Cortex of kidney (tissue), 1 donor: Measurements from ENCODE around the gene TMEM89.

Experiments used
- DNase-seq: peaks from one replicate; lab custom pipeline; 2025; lab: John Stamatoyannopoulos, UW

The TMEM89 gene

DNA sequence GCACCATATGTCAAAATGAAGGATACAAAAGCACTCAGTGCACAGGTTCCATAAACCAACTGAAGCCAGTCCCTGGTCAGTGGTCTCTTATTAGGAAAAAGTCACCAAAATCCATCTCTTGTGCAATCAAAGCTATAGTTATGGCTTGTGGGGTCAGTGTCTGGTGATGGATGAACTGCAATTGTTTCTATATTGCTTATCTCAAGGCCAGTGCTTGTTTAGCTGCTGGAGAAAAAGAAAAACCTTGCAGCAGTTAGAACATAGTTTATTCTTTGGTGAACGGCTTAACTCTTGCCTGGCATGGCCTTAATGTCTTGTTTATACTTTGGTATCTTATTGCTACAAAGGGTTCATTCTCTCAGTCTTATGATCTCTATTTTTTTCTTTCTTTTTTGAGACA is 9.3 kb downstream of the TMEM89 start:
- DNase-seq, result no peak

DNA sequence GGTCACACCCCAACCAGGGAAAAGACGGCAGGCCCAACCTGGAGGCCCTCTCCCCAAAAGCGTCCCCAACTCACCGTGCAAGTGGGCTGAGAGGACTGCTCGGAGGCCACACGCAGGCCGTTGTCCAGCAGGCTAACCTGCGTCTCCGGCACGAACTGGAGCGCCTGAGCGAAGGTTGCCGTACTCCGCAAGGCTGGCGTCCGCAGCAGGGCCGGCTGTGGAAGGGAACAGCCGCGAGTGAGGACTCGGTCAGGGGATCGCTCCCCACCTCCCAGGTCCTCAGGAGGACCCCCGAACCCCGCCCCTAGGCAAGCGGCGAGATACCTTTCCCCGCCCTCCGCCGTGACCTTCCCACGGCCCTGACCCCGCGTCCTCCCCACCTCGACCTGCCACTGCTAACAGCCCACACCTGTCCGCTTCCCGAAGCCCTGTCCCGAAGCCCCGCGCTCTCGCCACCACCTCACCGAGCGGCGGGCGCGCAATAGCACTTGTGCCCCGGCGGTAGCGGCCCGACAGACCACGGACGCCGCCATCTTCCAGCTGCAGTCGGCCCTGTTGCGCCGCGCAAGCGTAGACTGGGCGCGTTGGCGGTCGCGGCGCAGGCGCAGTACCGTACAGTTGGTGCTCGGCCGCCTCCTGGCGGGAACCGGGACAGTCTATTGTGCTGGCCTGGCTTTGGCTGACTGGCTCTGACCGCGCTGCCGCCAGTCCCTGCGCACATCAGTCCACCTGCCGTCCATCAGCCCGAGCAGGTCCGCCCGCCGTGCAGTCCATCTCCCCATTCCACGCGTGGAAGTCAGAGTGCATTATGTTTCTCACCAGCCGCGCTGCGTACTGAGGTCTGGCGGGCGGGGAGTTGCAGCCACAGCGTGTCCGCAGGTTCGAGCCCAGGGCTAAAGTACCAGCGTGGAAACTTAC is 12.2 kb downstream of the TMEM89 start, which contains the start of gene UQCRC1:
TSS of gene UQCRC1 (minus strand) at position 559 of the 918 bp plus-strand sequence. CDS start at position 533, 26 bp downstream.
- DNase-seq, result peak; percentile 55

DNA sequence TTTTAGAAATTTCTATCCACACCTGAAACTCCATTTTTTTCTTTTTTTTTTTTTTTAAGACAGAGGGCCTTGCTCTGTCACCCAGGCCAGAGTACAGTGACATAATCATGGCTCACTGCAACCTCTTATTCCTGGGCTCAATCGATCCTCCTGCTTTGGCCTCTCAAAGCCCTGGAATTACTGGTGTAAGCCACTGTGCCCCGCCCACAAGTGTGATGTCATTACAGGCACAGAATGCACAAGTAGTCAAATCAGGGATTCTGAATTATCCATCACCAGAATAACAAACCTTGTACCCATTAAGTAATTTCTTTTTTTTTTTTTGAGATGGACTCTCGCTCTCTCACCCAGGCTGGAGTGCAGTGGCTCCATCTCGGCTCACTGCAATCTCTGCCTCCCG is 14.1 kb downstream of the TMEM89 start:
- DNase-seq, result no peak

DNA sequence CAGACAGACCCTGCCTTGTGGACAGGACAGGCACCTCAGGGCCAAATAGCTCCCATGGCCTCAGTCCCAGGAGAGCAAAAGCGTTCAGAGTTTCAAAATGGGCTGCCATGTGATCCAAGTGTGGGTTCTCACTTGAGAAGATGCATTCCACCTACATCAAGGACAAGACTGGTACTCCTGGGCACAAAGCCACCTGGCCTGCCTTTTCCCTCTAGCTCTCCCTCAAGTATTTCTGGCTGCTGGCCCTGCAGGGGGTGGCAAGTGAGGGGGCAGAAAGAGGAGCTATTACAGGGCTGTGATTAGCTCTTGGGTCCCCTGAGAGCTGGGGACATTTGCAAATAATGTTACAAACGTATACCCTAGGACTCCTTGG is 20.0 kb downstream of the TMEM89 start:
- DNase-seq, result no peak

DNA sequence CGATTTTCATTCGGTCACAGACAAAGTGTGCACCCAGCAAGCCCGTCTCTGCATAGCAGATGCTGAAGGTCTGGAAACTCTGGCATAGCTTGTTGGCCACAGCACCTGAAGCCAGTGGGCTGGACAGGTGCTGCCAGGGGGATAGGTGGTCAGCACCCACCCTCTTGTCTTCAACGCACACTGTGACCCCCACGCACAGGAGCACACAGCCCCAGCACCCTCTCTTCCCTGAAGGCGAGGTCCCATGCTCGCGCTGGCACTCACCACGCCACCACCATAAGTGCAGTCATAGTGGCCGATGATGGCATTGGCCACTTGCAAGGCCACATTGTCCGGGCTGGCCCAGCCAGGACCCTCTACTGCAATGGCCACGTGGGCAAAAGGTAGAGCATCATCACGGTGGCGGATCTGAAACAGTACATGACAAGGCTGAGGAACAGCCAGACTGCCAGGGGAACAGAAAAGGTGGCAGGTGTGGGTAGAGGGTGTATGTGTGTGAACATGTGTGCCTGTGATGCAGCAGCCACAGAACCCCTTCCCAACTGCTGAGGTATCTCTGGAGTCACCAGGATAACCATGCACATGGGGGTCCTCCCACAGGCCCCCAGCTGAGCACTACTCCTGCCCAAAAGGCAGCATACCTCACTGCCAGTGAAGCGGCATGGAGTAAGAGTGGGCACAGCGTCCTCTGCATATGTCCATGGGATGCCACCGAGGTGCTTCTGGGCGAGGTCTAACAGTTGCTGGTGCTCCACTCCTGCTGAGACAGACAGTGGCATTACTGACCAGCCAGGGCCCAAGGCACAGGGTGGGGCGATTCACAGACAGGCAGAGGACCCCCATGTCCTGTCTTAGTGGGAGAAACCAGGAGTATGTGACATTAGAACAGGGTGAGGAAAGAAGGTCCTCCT is 20.6 kb downstream of the TMEM89 start:
- no peak for DNase-seq

DNA sequence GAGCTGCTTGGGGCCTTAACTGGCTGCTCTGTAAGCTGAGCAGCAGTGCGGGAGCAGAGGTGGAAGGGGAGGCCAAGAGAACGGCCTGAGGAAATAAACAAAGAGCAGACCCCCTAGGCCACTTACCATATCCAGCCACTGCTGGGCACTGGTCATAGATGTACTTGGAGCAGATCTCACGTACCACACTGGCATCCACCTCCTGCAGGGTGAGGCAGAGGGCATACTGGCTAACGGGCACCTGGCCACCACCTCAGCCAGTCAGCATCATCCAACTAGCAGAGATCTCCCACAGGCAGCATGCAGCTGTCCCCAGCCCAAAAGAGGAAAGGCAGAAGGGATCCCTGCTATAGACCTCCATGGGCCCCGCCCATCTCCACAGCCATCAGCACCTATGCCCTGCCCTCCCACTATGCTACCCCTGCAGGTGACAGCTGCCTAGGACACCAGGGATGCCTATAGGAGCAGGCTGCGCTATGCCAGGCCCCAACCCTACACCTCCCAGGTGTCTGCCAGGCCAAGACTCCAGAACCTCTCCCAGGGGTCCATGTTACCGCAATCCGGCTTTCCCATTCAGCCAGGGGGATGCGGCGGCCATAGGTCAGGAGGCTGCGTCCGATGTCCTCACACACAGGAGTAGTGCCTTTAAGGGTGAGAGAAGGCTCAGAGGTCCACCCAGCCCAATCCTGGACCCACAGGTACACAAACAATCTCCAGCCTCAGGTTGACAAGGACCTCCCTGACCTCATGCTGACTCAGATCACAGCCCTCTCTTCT is 21.9 kb downstream of the TMEM89 start:
- DNase-seq, result no peak

DNA sequence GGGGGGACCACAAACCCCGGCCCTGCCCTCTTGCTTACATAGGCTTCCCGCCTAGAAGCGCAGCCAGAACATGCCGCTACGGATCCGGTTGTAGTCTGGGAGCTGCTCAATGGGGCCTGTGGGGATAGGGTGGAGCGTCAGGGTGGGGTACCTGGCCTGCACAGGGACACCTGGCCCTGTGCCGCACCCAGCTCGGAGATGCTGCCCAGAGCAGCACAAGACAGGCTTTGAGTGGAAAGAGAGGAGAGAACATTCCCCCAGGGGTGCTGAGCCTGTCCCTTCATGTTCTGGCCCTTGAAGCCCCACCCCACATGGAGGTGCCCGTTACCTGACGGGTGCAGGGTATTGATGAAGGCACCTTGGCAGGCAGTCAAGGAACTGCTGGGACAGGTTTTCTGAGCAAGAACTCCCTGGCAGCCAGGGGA is 22.5 kb downstream of the TMEM89 start:
- no peak for DNase-seq

DNA sequence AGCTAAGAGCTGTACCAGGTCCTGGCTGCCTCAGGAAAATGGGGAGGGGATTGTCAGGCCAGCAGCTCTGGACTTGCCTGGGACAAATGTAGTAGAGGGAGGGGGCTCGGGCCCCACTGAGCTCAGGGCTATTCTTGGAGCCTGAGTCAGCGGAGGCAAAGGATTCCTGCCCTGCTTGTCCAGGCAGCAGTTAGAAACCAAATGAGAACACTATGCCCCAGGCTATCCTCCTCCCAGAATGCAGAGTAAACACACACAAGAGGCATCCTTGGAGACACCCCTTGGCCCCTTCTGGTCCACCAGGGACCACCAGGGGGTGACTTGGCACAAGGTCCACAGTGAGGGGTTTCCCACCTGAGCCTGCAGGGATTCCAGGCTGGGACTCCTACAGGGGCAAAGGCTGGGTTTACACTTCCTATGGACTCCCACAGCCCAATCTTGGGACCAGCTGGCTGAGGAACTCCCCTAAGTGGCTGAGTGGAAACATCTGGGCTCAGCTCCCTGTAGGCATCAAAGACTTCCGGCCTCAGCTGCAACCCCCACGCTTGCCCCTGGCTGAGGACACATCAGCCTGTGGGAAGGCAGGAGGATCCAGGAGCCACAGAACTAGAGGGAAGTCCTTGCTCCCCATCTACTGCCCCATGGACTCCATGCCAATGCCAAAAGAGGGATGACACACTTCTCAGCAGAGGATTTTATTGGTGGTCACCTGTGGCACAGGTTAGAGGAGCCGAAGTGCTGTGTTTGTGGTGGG is 23.1 kb downstream of the TMEM89 start:
- no peak for DNase-seq

DNA sequence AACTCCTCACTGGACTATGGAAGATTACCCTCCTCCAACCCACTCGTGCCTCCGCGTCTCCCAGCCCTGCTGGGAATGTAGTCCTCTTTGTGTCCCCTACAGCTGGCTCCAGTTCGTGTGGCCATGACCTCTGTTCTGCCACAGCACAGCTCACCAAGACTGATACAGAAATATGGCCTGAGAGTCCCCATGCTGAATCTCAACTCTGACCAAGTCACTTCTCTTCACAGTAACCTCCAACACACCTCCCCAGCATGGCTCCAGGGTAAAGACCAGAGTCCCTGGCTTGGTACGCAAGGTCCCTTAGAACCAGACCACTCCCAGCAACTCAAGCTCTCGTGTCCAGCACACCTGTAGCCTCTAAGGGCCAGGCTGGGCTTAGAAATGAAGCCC is 24.2 kb downstream of the TMEM89 start:
- DNase-seq, result no peak

DNA sequence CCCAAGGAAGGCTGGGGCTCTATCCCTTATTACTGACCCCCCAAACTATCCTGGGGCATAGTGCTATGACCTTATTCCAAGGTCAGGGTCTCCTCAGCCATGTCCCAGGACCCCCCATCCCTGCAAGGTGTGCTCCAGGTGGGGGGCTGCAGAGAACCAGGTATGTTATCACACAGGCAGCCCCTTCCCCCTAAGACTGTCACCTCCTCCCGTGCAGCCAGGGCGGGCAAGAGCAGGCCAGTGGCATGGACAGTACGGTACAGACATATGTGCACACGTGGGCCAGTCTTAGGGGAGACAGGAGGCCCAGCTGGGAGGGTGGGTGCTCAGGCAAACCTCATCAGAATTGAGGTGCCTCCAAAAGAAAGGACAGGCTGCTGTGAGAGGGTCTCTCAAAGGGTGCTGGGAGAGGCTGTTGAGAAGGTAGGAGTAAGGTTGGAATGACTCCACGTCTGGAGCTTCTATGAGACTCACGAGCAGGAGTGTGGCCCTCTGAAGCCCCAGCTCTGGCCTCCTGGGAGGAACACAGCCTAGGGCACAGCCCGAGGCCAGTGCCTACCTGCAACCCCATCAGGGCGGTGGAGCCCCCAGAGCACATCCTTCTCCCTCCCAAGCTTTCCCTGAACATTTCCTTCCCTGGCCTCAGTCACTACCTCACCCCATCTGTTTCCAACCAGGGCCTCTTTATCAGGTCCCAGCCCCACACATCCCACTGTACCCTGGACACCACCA is 24.7 kb downstream of the TMEM89 start:
- DNase-seq, result no peak

DNA sequence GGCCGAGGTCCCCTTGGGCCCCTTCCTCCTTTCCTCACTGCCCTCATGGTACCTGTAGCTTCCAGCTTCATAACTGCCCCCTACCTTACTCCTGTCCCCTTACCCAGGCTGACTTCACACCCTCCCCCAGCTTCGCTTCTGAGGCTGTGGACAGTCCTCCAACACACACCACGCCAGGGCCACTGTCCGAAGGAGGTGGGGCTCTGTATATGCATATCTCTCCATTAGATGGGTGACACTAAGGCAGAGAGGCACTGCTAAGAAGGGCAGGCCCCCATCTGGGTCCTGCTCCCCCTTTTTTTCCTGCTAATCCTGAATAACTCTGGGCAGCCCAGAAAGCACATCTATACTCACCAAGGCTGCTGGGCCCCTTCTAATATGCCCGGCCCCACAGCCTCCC is 25.4 kb downstream of the TMEM89 start:
- DNase-seq, result no peak

DNA sequence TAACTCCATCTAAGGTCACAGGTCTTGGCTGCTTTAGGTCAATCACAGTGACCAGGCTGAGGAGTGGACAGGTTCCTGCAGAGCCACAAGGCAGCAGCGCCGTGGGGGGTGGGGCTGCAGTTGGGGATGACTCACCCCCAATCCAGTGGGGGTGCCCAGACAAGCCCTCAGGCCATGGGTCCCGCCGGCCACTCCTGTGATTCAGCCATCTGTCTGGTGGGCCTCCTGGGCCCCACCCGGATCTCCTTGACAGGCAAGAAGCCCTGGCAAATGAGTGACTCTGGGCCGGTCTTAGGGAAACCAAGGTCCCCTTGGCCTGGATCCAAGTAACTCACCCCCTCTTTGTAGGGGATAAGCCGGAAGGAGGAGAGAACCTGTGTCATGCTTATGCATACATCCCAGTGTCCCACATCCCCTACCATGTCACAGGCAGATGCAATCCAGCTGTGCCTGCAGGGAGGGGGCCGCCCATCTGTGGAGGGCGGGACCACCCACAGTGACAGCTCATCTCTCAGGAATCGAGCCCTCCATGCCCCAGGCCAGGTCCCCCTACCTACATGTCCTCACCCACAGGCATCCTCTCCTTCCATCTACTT is 25.9 kb downstream of the TMEM89 start:
- DNase-seq, result no peak

DNA sequence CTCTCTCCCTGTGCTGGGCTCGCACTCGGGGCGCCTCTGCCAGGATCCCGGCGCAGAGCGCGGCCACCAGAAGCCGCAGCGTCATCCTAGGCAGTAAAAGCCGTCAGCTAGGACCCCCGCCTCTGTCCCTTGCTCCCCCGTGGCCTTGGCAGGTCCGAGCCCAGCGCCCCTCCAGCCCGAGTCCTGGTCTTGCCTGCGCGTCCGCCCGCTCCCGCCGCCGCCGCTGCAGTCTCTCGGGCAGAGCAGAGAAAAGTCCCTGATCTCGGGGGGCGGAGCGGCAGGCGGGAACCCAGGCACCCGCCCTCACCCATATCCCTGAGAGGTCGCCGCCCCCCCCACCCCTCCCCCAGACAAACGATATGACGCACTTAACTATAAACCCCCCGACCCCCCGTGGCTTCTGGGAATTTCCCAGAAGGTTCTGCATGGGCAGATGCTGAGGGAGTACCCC is 26.5 kb downstream of the TMEM89 start, which contains the start of gene COL7A1:
TSS of gene COL7A1 (minus strand) at position 255 of the 451 bp plus-strand sequence. CDS start at position 85, 170 bp downstream.
- DNase-seq, result no peak

DNA sequence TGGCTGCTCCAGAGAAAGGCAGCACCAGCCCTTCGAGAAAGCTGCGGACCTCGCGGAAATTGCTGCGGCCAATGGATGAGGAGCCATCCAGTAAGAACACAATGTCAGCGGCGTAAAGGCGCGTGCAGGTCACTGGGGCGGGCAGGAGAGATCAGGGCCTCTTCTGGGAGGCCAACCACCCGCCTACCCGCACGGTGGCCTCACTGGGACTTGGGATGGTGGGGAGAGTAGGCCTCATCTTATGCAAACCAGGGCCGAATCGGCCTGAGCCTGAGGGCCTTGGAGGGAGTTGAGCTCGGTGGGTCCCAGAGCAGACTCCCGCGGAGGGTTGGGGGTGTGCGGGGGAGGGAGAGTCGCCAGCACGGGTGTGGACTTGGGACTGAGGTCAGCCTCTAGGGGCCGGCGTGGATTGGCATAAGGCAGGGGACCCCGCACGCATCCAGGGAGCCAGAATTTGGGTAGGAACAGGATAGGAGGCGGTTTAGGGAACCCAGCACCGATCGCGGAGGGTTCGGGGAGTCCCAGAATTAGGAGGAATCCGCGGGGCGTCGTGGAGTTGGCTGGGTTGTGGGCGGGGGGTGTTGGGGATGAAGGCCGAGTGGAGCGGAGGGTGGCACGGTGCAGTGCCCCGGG is 27.0 kb downstream of the TMEM89 start:
- no peak for DNase-seq

DNA sequence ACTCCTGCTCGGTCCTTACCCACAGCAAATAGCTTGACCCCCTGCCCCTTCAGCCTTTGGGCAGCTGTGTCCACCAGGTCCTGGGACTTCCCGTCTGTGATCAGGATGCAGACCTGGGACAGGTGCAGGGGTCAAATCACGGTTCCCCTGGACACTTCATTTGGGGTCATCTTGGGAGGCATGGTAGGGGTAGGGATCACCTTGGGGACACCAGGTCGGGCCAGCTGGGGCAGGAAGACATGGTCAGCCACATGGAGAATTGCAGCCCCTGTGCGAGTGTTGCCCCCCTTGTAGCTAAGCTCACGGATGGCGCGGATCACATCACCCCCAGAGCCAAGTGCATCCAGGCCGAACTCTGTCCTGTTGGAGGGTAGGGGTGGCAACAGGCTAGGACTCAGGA is 28.2 kb downstream of the TMEM89 start:
- DNase-seq, result no peak

DNA sequence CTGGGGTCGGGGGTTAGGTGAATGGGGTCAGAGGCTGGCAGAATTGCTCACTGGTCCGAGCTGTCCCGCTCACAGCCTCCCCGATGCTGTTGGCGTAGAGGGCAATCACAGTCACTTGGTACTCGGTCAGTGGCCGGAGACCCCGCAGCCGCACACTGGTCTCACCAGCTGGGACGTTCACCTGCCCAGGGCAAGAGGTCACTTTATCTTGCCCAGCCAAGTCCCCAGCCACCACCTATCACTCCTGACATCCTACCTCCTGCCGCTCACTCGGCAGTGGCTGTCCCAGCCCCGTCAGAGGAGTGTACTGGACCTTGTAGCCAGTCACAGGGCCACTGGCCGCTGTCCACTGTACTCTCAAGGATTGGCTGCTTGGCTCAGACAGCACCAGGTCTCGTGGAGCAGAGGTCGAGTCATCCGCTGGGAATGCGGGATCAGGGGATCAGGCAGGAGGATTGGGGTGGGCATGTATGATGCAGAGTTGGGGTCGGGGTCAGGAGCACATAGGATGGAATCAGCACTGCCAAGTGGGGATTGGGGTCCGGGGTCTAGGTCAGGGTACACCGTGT is 29.0 kb downstream of the TMEM89 start:
- no peak for DNase-seq

DNA sequence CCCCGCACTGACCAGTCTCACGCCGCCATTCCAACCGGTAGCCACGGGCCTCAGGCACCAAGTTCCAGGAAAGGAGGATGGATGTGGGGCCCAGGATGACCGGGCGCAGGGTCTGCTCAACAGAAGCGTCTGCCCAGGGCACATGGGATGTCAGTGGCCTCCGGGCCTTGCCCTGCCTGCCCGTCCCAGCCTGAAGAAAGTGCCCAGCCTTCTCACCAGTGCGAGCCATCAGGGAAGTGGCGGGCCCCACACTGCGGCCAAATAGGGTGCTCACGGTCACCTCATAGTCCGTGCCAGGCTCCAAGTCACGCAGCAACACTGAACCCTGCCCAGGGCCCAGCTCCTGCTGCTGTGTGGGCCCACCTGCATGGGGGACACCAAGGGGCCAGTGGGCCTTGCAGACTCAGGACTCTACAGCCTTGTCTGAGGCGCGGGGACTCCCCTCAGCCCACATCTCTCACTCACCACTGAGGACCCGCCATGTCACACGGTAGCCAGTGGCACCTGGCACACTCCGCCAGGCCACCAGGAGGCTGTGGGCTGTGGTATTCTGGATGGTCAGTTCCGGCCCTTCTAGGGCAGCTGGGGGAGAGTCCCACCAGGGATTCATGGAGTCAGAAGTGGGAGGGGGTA is 29.6 kb downstream of the TMEM89 start:
- no peak for DNase-seq

DNA sequence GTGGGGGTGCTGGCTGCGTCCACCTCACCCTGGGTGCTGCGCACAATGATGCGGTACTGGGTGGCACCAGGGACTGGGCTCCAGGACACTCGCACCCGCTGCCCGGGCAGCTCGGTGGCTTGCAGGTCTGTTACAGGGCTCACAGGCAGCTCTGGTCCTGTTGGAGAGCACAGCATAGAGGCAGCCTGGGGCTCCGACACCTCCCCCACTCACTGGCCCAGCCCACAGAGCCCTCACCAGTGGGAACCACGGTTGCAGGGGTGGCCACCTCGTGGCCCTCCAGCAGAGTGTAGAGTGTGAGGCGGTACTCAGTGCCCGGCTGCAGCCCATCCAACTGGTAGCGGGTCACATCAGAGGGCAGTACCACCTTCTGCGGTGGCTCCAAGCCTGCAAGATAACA is 30.1 kb downstream of the TMEM89 start:
- no peak for DNase-seq

DNA sequence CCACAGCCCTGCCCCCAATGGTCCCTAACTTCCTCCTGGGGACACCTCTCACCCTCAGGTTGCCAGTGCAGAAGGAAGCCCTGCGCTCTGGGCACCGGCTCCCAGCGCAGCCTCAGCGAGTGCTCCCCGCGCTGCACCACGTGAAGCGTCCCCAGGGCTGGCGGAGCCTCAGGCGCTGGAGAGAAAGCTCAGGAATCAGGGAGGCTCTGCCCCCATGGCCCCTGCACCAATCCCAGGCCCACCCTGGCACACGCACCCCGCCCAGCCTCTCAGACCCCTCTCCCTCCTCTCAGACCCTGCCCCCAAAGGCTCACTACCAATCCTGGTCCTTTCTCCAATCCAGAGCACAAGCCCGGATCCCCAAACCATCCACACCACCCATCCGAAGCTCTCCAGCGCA is 33.3 kb downstream of the TMEM89 start:
- no peak for DNase-seq
